GM21367 (cell line): ENCODE results near the gene NRN1L.
A peak's percentile ranks its signal among the peaks of the same experiment; 100 is the strongest.
"Not testable (repeated sequence)": the region's sequence is repeated elsewhere in the genome, so short reads cannot be mapped to it uniquely, and the experiment has no call there.

Experiments
- ATAC-seq: cut with Tn5 transposase; IDR thresholded peaks from one replicate; pipeline ENCODE4 v1.9.1; 2021; ENCODE audit not compliant: unreplicated experiment

Gene NRN1L

GRCh38 chr16:67860589-67861398 is 23.9 kb upstream of the NRN1L start:
- ATAC-seq = no peak

- ATAC-seq = no peak
Observed at GRCh38 chr16:67861877-67862276, 22.8 kb upstream of the NRN1L start.

- ATAC-seq = no peak
Observed at GRCh38 chr16:67862623-67863583, 21.8 kb upstream of the NRN1L start.

GRCh38 chr16:67864044-67864443 is 20.6 kb upstream of the NRN1L start:
- not testable (repeated sequence) for ATAC-seq

GRCh38 chr16:67864594-67864993 is 20.1 kb upstream of the NRN1L start:
- ATAC-seq = no peak

- ATAC-seq = no peak
Observed at GRCh38 chr16:67865318-67865717, 19.4 kb upstream of the NRN1L start.

- ATAC-seq = no peak
Observed at GRCh38 chr16:67868290-67868689, 16.4 kb upstream of the NRN1L start.

- no peak for ATAC-seq
Observed at GRCh38 chr16:67869653-67870052, 15.0 kb upstream of the NRN1L start.

GRCh38 chr16:67871256-67871655 is 13.4 kb upstream of the NRN1L start:
- no peak for ATAC-seq

- ATAC-seq = no peak
Observed at GRCh38 chr16:67872131-67872630, 12.5 kb upstream of the NRN1L start.

- peak; percentile 41 for ATAC-seq
Observed at GRCh38 chr16:67872631-67873434, 11.9 kb upstream of the NRN1L start, which contains the start of gene EDC4. Gene EDC4, plus strand, starts transcription at chr16:67873052. Its CDS starts 210 bp downstream, at chr16:67873262.

GRCh38 chr16:67873435-67874370 is 11.0 kb upstream of the NRN1L start:
- ATAC-seq = no peak

GRCh38 chr16:67874372-67874771 is 10.3 kb upstream of the NRN1L start:
- no peak for ATAC-seq

GRCh38 chr16:67877064-67877463 is 7.6 kb upstream of the NRN1L start:
- no peak for ATAC-seq

GRCh38 chr16:67878232-67878631 is 6.5 kb upstream of the NRN1L start:
- ATAC-seq = no peak

GRCh38 chr16:67878846-67879245 is 5.8 kb upstream of the NRN1L start:
- no peak for ATAC-seq

- no peak for ATAC-seq
Observed at GRCh38 chr16:67879462-67879861, 5.2 kb upstream of the NRN1L start.

GRCh38 chr16:67879936-67880335 is 4.7 kb upstream of the NRN1L start:
- ATAC-seq = no peak

GRCh38 chr16:67880584-67880983 is 4.1 kb upstream of the NRN1L start:
- no peak for ATAC-seq
